ENCODE data around the gene METRN. TPM values are rescaled to one million over a fixed set of nuclear protein-coding genes. Genes with fewer than 3 reads are reported as not detected.

The METRN gene
- polyA plus RNA-seq, 1 experiment, result 33.7 TPM

- Histone ChIP-seq H3K4me3 (ENCODE audit: low read depth, low read length) (no peak overlapping the region), H3K27me3 (ENCODE audit: control insufficient read depth, insufficient read depth, low read length) (no peaks in the 10 kb centered on the region), H3K36me3 (ENCODE audit: control insufficient read depth, insufficient read depth, low read length) (0 out of 2 replicates have a peak, but pooled peaks cover 2% of the 10 kb centered on the region)
- ChIA-PET POLR2A (no interaction called here), CTCF (interaction anchor here (1.1 to 2.9 kb wide), 4 partner anchors 10 to 15 kb away, joined by 3 to 18 read pairs (median 8); partner anchors contain the start of genes CIAO3 and METRN)
- no peak for DNase-seq (ENCODE audit: low read depth)
- TF ChIP-seq, protein P1, sequence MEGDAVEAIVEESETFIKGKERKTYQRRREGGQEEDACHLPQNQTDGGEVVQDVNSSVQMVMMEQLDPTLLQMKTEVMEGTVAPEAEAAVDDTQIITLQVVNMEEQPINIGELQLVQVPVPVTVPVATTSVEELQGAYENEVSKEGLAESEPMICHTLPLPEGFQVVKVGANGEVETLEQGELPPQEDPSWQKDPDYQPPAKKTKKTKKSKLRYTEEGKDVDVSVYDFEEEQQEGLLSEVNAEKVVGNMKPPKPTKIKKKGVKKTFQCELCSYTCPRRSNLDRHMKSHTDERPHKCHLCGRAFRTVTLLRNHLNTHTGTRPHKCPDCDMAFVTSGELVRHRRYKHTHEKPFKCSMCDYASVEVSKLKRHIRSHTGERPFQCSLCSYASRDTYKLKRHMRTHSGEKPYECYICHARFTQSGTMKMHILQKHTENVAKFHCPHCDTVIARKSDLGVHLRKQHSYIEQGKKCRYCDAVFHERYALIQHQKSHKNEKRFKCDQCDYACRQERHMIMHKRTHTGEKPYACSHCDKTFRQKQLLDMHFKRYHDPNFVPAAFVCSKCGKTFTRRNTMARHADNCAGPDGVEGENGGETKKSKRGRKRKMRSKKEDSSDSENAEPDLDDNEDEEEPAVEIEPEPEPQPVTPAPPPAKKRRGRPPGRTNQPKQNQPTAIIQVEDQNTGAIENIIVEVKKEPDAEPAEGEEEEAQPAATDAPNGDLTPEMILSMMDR (IDR thresholded peaks at IDR 0.05; ENCODE audit: insufficient read depth, low read depth, low read length), result no peak
Measured at GRCh38 chr16:725463-726187, 10.7 kb downstream of the METRN start.

GRCh38 chr16:726188-726437 lies 11.2 kb downstream of the METRN start:
- TF ChIP-seq, protein P1 (IDR thresholded peaks at IDR 0.05; ENCODE audit: insufficient read depth, low read depth, low read length), result no peak
- H3K4me3 ChIP-seq (ENCODE audit: low read depth, low read length), result no peak overlapping the region
- no peak for DNase-seq (ENCODE audit: low read depth)
- ChIA-PET CTCF (interaction anchor here (1.3 to 2.9 kb wide), 3 partner anchors 10 to 15 kb away, joined by 3 to 18 read pairs (median 14); partner anchors contain the start of gene METRN), POLR2A (no interaction called here)
- H3K36me3 ChIP-seq (ENCODE audit: control insufficient read depth, insufficient read depth, low read length), result 0 out of 2 replicates have a peak, but pooled peaks cover 2% of the 10 kb centered on the region
- H3K27me3 ChIP-seq (ENCODE audit: control insufficient read depth, insufficient read depth, low read length), result no peaks in the 10 kb centered on the region

- ChIA-PET POLR2A (no interaction called here), CTCF (interaction anchor here (1.3 to 2.9 kb wide), 4 partner anchors 11 to 16 kb away, joined by 3 to 18 read pairs (median 14); partner anchors contain the start of gene METRN)
- H3K4me3 ChIP-seq (ENCODE audit: low read depth, low read length), result peak within 1 kb of the TSS; percentile 66
- H3K36me3 ChIP-seq (ENCODE audit: control insufficient read depth, insufficient read depth, low read length), result peaks cover 4% of the 10 kb centered on the region; the same call in 1 of the 2 replicates
- TF ChIP-seq, protein P1 (IDR thresholded peaks at IDR 0.05; ENCODE audit: insufficient read depth, low read depth, low read length), result no peak
- no peaks in the 10 kb centered on the region for H3K27me3 ChIP-seq (ENCODE audit: control insufficient read depth, insufficient read depth, low read length)
- no peak for DNase-seq (ENCODE audit: low read depth)
Measured at GRCh38 chr16:726438-727290, 11.7 kb downstream of the METRN start, which contains the start of the genes CCDC78 and HAGHL. TSS of gene CCDC78 (minus strand) at chr16:726443. CDS start at chr16:726367, 76 bp downstream. TSS of gene HAGHL (plus strand) at chr16:727106. CDS start at chr16:727510, 404 bp downstream.

- POLR2A ChIA-PET, result no interaction called here
- CTCF ChIA-PET, result interaction anchor here (1.5 to 2.8 kb wide), 2 partner anchors 15 to 60 kb away, joined by 3 to 14 read pairs; partner anchors contain the start of gene RPUSD1
- Histone ChIP-seq H3K4me3 (ENCODE audit: low read depth, low read length) (peak overlapping the region; percentile 66), H3K36me3 (ENCODE audit: control insufficient read depth, insufficient read depth, low read length) (peaks cover 7% of the 10 kb centered on the region), H3K27me3 (ENCODE audit: control insufficient read depth, insufficient read depth, low read length) (no peaks in the 10 kb centered on the region)
- DNase-seq (ENCODE audit: low read depth), result no peak
- TF ChIP-seq, protein P1 (IDR thresholded peaks at IDR 0.05; ENCODE audit: insufficient read depth, low read depth, low read length), result no peak
Measured at GRCh38 chr16:727291-727977, 12.5 kb downstream of the METRN start.

Data from BJ (cell line).